Activated naive CD8-positive, alpha-beta T cell treated with anti-CD3 and anti-CD28 coated beads, Interleukin-2, amount 10 ng/mL, durations not matched to agents 7 days and 5 days (primary cell): ENCODE results near the gene MTRR. TPM values are rescaled to one million over a fixed set of nuclear protein-coding genes. Genes with fewer than 3 reads are reported as not detected.

Experiments used
- ATAC-seq: fragments of 150-1000 bp; cut with Tn5 transposase; one replicate; pipeline ENCODE4 v1.10.0; 2021; ENCODE audit warnings: low read depth, moderate library complexity
- POLR2A ChIA-PET: fragments of 350-600 bp; sonication (Branson Sonifier 250); formaldehyde crosslinking; loops from one replicate; lab custom pipeline; 2021; ENCODE audit warnings: antibody characterized with exemption; lab: Charles Lee
- DNase-seq: peaks from one replicate; pipeline ENCODE4 v3.0.0; 2021
- H3K27ac Mint-ChIP-seq: one replicate; pipeline ENCODE4 v1.8.0; 2022; ENCODE audit warnings: mild to moderate bottlenecking, mixed read lengths
- H3K27me3 Mint-ChIP-seq: one replicate; pipeline ENCODE4 v1.8.0; 2022; ENCODE audit warnings: mild to moderate bottlenecking, moderate library complexity, mixed read lengths
- H3K36me3 Mint-ChIP-seq: one replicate; pipeline ENCODE4 v1.8.0; 2021; ENCODE audit warnings: mild to moderate bottlenecking, mixed read lengths
- H3K4me1 Mint-ChIP-seq: one replicate; pipeline ENCODE4 v1.8.0; 2021; ENCODE audit warnings: mixed read lengths
- H3K4me3 Mint-ChIP-seq: one replicate; pipeline ENCODE4 v1.8.0; 2022; ENCODE audit warnings: mild to moderate bottlenecking, moderate library complexity, mixed read lengths
- H3K9me3 Mint-ChIP-seq: one replicate; pipeline ENCODE4 v1.8.0; 2021; ENCODE audit warnings: mixed read lengths
- total RNA-seq, 2 experiments: library from RNA; stranded (reverse); gene quantifications; one replicate each; pipeline ENCODE4 v1.2.3, GENCODE V29; 2021

Gene MTRR
- total RNA-seq, 2 experiments from 2014 or later: 56.3 to 57.0 TPM

- H3K27me3 Mint-ChIP-seq: peaks cover 41% of the 10 kb centered on the region
- peaks cover 3% of the 10 kb centered on the region for H3K9me3 Mint-ChIP-seq
- H3K27ac Mint-ChIP-seq: no peak overlapping the region
- H3K4me1 Mint-ChIP-seq: peaks cover 20% of the 10 kb centered on the region
- DNase-seq (no peak), ATAC-seq (peak; percentile 20)
- peak overlapping the region; percentile 65 for H3K4me3 Mint-ChIP-seq
- H3K36me3 Mint-ChIP-seq: peaks cover 4% of the 10 kb centered on the region
- POLR2A ChIA-PET: interaction anchor here (1.4 kb wide), 1 partner anchor 19 kb away, joined by 3 read pairs; the partner anchor contains the start of genes FASTKD3 and MTRR
These were observed 19.1 kb upstream of the MTRR start for GRCh38 chr5:7849681-7850394.

DNA sequence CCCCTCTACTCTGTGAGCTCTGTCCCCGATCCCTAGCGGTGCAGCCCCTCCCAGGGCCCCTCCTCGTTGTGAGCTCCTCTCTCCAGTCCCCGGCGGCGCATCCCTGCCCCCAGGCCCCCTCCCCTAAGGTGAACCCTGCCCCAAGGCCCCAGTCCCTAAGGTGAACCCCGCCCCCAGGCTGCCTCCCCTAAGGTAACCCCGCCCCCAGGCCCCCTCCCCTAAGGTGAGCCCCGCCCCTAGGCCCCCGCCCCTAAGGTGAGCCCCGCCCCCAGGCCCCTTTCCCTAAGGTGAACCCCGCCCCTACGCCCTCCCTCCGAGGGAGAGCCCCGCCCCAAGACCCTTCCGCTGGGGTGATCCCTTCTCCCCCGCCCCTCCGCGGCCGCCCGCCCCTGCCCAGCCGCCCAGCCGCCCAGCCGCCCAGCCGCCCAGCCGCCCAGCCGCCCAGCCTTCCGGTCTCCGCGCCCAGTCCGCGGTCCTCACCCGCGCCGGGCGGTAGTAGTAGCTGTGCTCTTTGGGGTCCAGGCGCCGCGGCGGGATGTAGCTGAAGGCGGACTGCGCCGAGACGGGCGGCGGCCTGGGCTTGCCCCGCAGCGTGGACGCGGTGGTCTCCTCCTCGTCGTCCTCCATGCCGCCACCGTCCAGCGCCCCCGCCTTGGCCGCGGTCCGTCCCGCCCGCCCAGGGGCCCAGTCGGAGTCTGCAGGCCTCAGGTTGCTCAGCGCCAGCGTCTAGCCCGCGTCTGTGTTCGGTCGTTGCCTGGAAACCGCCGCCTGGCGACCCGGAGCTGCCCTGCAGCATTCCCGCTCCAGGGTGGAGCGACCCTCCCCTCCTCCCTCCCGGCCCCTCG is 18.3 kb upstream of the MTRR start, which contains the start of gene CFAP90:
Gene CFAP90, minus strand, starts transcription at position 739 of the 845 bp plus-strand sequence. Its CDS starts 112 bp downstream, at position 627.
- Mint-ChIP-seq H3K9me3 (peaks cover 3% of the 10 kb centered on the region), H3K4me3 (peak within 1 kb of the TSS; percentile 75)
- POLR2A ChIA-PET: interaction anchor here (0.9 to 1.4 kb wide), 2 partner anchors 18 kb away, joined by 3 read pairs; partner anchors contain the start of genes FASTKD3 and MTRR

GRCh38 chr5:7851240-7851592 is 17.7 kb upstream of the MTRR start:
- no peak for ATAC-seq
- Mint-ChIP-seq H3K36me3 (peaks cover 4% of the 10 kb centered on the region), H3K27ac (peak overlapping the region; percentile 56)

More for the DNA sequence above, 18.3 kb upstream of the MTRR start, which contains the start of gene CFAP90:
- Mint-ChIP-seq H3K27me3 (peaks cover 43% of the 10 kb centered on the region), H3K4me1 (peaks cover 20% of the 10 kb centered on the region), H3K36me3 (peaks cover 4% of the 10 kb centered on the region), H3K27ac (peak within 1 kb of the TSS; percentile 56)
- DNase-seq (no peak), ATAC-seq (peak; percentile 25)

GRCh38 chr5:7851617-7852289 is 17.2 kb upstream of the MTRR start:
- H3K27me3 Mint-ChIP-seq: peaks cover 38% of the 10 kb centered on the region
- POLR2A ChIA-PET: interaction anchor here (0.9 kb wide), 1 partner anchor 17 kb away, joined by 3 read pairs; the partner anchor contains the start of genes FASTKD3 and MTRR
- H3K9me3 Mint-ChIP-seq: peaks cover 3% of the 10 kb centered on the region
- peaks cover 20% of the 10 kb centered on the region for H3K4me1 Mint-ChIP-seq
- no peak overlapping the region for H3K27ac Mint-ChIP-seq
- peaks cover 4% of the 10 kb centered on the region for H3K36me3 Mint-ChIP-seq
- H3K4me3 Mint-ChIP-seq: peak overlapping the region; percentile 2
- DNase-seq (no peak), ATAC-seq (peak; percentile 67)

More at GRCh38 chr5:7851240-7851592, 17.7 kb upstream of the MTRR start:
- Mint-ChIP-seq H3K4me1 (peaks cover 20% of the 10 kb centered on the region), H3K4me3 (peak overlapping the region; percentile 75), H3K27me3 (peaks cover 43% of the 10 kb centered on the region), H3K9me3 (peaks cover 3% of the 10 kb centered on the region)
- POLR2A ChIA-PET: interaction anchor here (0.9 kb wide), 1 partner anchor 18 kb away, joined by 3 read pairs; the partner anchor contains the start of genes FASTKD3 and MTRR
- DNase-seq: no peak

DNA sequence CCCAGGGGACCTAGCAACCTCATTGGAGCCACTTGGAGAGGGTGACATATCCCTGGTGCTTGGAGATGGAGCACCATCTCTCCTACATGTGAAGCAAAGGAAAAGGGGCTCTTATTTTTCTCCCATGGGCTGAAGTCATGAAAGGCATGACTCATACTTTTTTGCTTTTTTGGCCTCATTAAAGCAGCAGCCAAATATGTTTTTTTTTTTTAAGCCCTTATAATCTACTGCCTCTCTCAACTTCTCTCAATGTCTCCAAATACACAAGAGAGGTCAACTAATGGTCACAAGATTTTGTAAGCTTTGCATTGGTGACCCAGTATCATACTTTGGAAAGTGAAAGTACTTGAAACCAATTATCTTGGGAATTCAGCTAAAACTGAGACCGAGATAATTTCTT is 16.4 kb upstream of the MTRR start:
- POLR2A ChIA-PET: no interaction called here
- peaks cover 4% of the 10 kb centered on the region for H3K36me3 Mint-ChIP-seq
- ATAC-seq (no peak), DNase-seq (no peak)
- peaks cover 21% of the 10 kb centered on the region for H3K4me1 Mint-ChIP-seq
- H3K27me3 Mint-ChIP-seq: peaks cover 33% of the 10 kb centered on the region
- no peak overlapping the region for H3K4me3 Mint-ChIP-seq
- H3K9me3 Mint-ChIP-seq: peaks cover 3% of the 10 kb centered on the region
- no peak overlapping the region for H3K27ac Mint-ChIP-seq

DNA sequence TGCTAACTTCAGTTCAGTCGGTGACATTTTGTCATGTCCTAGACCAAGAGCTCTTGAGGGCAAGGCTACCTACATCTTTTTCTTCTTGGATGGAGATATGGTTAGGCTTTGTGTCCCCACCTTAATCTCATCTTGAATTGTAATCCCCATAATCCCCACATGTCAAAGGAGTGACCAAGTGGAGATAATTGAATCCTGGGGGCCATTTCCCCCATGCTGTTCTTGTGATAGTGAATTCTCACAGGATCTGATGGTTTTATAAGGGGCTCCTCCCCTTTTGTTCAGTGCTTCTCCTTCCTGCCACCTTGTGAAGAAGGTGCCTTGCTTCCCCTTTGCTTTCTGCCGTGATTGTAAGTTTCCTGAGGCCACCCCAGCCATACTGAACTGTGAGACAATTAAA is 16.0 kb upstream of the MTRR start:
- H3K4me3 Mint-ChIP-seq: no peak overlapping the region
- ATAC-seq (no peak), DNase-seq (no peak)
- POLR2A ChIA-PET: no interaction called here
- H3K9me3 Mint-ChIP-seq: peaks cover 3% of the 10 kb centered on the region
- no peak overlapping the region for H3K27ac Mint-ChIP-seq
- peaks cover 5% of the 10 kb centered on the region for H3K36me3 Mint-ChIP-seq
- H3K27me3 Mint-ChIP-seq: peaks cover 29% of the 10 kb centered on the region
- peaks cover 24% of the 10 kb centered on the region for H3K4me1 Mint-ChIP-seq

DNA sequence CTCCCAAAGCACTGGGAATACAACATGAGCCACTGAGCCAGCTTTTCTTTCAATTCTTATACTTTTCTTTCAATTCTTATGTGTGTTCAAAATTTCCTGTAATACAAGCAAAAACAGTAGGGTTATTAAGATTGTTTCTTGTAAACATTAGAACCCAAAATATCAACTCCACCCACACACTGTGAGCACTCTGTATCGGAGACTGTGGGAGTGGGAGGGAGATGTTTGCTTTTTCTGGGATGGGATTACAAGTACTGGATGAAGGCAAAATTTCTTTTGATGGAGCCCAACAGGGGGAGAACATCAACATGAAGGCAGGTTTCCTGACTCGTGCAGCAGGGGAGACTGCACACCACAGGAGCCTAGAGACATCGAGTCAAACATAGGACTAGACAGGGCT is 13.3 kb upstream of the MTRR start:
- Mint-ChIP-seq H3K4me1 (peaks cover 27% of the 10 kb centered on the region), H3K4me3 (no peak overlapping the region), H3K27me3 (peaks cover 8% of the 10 kb centered on the region), H3K9me3 (peaks cover 3% of the 10 kb centered on the region), H3K27ac (no peak overlapping the region), H3K36me3 (peaks cover 12% of the 10 kb centered on the region)
- no peak for DNase-seq
- POLR2A ChIA-PET: no interaction called here
- no peak for ATAC-seq

- H3K27ac Mint-ChIP-seq: no peak overlapping the region
- POLR2A ChIA-PET: no interaction called here
- peaks cover 21% of the 10 kb centered on the region for H3K4me1 Mint-ChIP-seq
- H3K4me3 Mint-ChIP-seq: no peak overlapping the region
- ATAC-seq: peak; percentile 65
- peaks cover 10% of the 10 kb centered on the region for H3K36me3 Mint-ChIP-seq
- no peak for DNase-seq
- peaks cover 5% of the 10 kb centered on the region for H3K27me3 Mint-ChIP-seq
- H3K9me3 Mint-ChIP-seq: peaks cover 3% of the 10 kb centered on the region
These were observed 12.1 kb upstream of the MTRR start for GRCh38 chr5:7856855-7857254.

DNA sequence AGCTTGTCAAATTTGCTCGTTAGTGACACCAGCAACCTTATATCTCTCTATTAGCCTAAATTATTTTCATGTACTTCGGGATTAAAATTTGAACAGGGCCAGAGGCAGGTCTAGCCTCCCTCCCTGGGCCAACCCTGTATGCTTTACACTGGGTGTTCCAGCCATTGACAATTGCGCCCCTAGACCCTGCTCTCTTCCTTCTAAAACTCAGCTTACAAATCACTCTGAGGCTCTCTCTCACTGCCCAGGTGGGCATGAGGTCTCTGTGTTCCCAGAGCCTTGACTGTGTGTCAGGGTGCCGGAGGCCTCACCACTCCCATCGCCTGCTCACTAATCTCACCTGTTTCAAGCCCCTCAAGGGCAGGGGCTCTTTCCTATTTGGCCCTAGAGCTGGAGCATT is 11.6 kb upstream of the MTRR start:
- no peak for ATAC-seq
- H3K4me3 Mint-ChIP-seq: no peak overlapping the region

GRCh38 chr5:7857926-7858632 is 10.9 kb upstream of the MTRR start:
- POLR2A ChIA-PET: interaction anchor here (1.7 kb wide), 1 partner anchor 11 kb away, joined by 11 read pairs; the partner anchor contains the start of genes FASTKD3 and MTRR
- ATAC-seq (peak; percentile 50), DNase-seq (no peak)
- peaks cover 3% of the 10 kb centered on the region for H3K9me3 Mint-ChIP-seq
- peak overlapping the region; percentile 66 for H3K27ac Mint-ChIP-seq
- H3K4me3 Mint-ChIP-seq: peak overlapping the region; percentile 9
- peaks cover 5% of the 10 kb centered on the region for H3K27me3 Mint-ChIP-seq
- H3K36me3 Mint-ChIP-seq: peaks cover 10% of the 10 kb centered on the region
- H3K4me1 Mint-ChIP-seq: peaks cover 13% of the 10 kb centered on the region

More for the DNA sequence above, 11.6 kb upstream of the MTRR start:
- Mint-ChIP-seq H3K27ac (no peak overlapping the region), H3K9me3 (peaks cover 3% of the 10 kb centered on the region), H3K36me3 (peaks cover 10% of the 10 kb centered on the region), H3K27me3 (peaks cover 5% of the 10 kb centered on the region), H3K4me1 (peaks cover 16% of the 10 kb centered on the region)
- POLR2A ChIA-PET: interaction anchor here (1.7 kb wide), 1 partner anchor 11 kb away, joined by 11 read pairs; the partner anchor contains the start of genes FASTKD3 and MTRR
- no peak for DNase-seq

- Mint-ChIP-seq H3K4me1 (peaks cover 39% of the 10 kb centered on the region), H3K27ac (no peak overlapping the region), H3K36me3 (peaks cover 17% of the 10 kb centered on the region), H3K4me3 (no peak overlapping the region), H3K9me3 (no peaks in the 10 kb centered on the region), H3K27me3 (no peaks in the 10 kb centered on the region)
- POLR2A ChIA-PET: interaction anchor here (0.5 kb wide), 1 partner anchor 744 kb away, joined by 3 read pairs; no protein-coding TSS in a partner anchor
- no peak for DNase-seq
- no peak for ATAC-seq
These were observed 2.8 kb upstream of the MTRR start for GRCh38 chr5:7866196-7866595.

DNA sequence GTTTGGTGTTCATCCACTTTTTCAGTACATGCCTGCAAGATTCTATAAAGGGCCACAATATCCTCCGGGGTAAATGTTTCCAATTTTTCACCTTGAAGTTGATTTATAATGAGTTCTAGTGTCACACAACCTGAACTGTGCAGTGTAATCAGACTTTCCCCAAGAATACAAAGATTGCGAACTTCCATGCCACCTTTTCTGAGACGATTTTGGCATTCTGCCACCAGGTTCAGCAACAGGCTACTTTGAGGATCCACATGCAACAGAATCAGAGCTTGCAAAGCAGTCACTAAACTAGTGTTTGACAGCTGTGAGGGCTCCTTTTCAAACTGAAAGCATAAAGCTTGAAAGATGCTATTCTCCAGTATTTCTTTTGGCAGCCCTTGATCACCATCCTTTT is 1.7 kb upstream of the MTRR start:
- ATAC-seq (no peak), DNase-seq (no peak)
- Mint-ChIP-seq H3K27ac (no peak overlapping the region), H3K4me1 (peaks cover 47% of the 10 kb centered on the region), H3K4me3 (peak overlapping the region; percentile 12), H3K27me3 (no peaks in the 10 kb centered on the region), H3K36me3 (peaks cover 18% of the 10 kb centered on the region), H3K9me3 (no peaks in the 10 kb centered on the region)
- POLR2A ChIA-PET: no interaction called here
